Measurements from ENCODE around the gene KDSR. TPM values are rescaled to one million over a fixed set of nuclear protein-coding genes. Genes with fewer than 3 reads are reported as not detected.

KDSR gene
- polyA plus RNA-seq, 2 of the 4 experiments (the other 2 are of a cell fraction): 13.6 to 21.2 TPM

DNA sequence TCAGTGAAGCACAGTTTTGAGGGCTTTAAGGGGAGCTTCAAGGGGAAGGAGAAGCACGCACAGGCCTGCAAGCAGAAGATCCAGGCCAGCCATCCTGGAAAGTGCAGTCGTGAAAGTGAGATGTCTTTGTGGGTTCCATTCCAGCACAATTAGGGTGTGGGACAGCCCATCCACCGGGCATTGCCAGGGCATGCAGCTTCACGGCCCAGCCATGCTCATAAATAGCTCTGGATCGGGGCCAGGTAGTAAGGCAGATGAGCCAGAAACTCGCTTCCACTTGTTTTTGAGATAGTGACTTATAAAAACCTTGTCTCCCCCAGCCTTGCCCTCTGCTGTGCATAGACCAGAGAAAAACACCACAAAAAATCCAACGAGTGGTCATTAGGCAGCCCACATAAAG lies 21.0 kb downstream of the KDSR start:
- Histone ChIP-seq H3K9me3 (no peaks in the 10 kb centered on the region), H3K4me2 (no peak overlapping the region), H3K4me1 (no peaks in the 10 kb centered on the region), H3K4me3 (no peak overlapping the region), H3K27ac (no peak overlapping the region)
- ATAC-seq (no peak), FAIRE-seq (no peak), DNase-seq (ENCODE audit: low read depth in 1 of 2, low spot score in 1 of 2) (no peak)
- TF ChIP-seq KDM5A (IDR thresholded peaks at IDR 0.05) (no peak), TP53 (CRISPR knock-in tag; IDR thresholded peaks at IDR 0.05) (no peak), ZSCAN20 (CRISPR knock-in tag; IDR thresholded peaks at IDR 0.05) (no peak), RAD21 (conservative IDR thresholded peaks at IDR 0.05 in 1 of 2, IDR thresholded peaks at IDR 0.05 in 1 of 2) (no peak)
- TF ChIP-seq, protein P1, sequence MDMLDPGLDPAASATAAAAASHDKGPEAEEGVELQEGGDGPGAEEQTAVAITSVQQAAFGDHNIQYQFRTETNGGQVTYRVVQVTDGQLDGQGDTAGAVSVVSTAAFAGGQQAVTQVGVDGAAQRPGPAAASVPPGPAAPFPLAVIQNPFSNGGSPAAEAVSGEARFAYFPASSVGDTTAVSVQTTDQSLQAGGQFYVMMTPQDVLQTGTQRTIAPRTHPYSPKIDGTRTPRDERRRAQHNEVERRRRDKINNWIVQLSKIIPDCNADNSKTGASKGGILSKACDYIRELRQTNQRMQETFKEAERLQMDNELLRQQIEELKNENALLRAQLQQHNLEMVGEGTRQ (IDR thresholded peaks at IDR 0.05): no peak
- ChIA-PET POLR2A (no interaction called here), CTCF (interaction anchor here (1.2 kb wide), 1 partner anchor 93 kb away, joined by 3 read pairs; no protein-coding TSS in a partner anchor)
- 91% methylated on average over 7 of the region's 7 CpGs for WGBS (ENCODE audit: missing lambda C conversion rate)

DNA sequence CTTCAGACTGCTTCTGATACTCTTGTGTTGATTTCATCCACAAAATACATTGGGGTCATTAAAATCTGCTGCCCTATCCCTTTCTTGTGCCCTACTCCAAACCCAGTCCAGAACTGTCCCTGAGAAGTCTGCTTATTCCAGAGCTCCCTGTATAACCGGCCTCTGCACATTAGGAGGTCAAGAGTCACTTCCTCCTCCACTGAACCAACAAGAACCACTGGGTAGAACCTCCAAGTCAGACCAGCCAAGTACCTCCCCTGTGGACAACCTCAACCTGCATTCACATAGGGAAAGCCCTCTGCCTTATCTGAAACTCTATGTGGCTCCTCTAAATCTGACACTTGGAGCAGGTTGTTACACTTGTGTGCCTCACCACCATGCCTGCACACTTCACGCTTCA lies 22.1 kb downstream of the KDSR start:
- POLR2A ChIA-PET: no interaction called here
- 81% methylated on average over 2 of the region's 2 CpGs for WGBS (ENCODE audit: missing lambda C conversion rate)
- Histone ChIP-seq H3K4me2 (no peak overlapping the region), H3K9me3 (no peaks in the 10 kb centered on the region), H3K4me1 (no peaks in the 10 kb centered on the region), H3K4me3 (no peak overlapping the region), H3K27ac (no peak overlapping the region)
- no peak for DNase-seq (ENCODE audit: low read depth in 1 of 2, low spot score in 1 of 2)
- peak in 1 of 2 experiments; percentile 34; a peak in 2 of 6 replicates for ATAC-seq
- CTCF ChIA-PET: interaction anchor here (3.9 kb wide), 1 partner anchor 93 kb away, joined by 27 read pairs; no protein-coding TSS in a partner anchor
- FAIRE-seq: no peak
- TF ChIP-seq, protein P2, sequence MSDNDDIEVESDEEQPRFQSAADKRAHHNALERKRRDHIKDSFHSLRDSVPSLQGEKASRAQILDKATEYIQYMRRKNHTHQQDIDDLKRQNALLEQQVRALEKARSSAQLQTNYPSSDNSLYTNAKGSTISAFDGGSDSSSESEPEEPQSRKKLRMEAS (IDR thresholded peaks at IDR 0.05): no peak
- TF ChIP-seq NPAS2 (CRISPR knock-in tag; IDR thresholded peaks at IDR 0.05; ENCODE audit: borderline replicate concordance) (no peak), CHD2 (IDR thresholded peaks at IDR 0.05; ENCODE audit: low read length, partially characterized antibody) (no peak), RNF2 (IDR thresholded peaks at IDR 0.05; ENCODE audit: borderline replicate concordance, low read depth) (no peak), GATA3 (IDR thresholded peaks at IDR 0.05; ENCODE audit: borderline replicate concordance) (no peak), EHMT2 (IDR thresholded peaks at IDR 0.05; ENCODE audit: low read depth) (no peak), RARB (CRISPR knock-in tag; IDR thresholded peaks at IDR 0.05) (no peak), MYC (IDR thresholded peaks at IDR 0.05; ENCODE audit: borderline replicate concordance, low read length) (no peak), HEYL (CRISPR knock-in tag; IDR thresholded peaks at IDR 0.05) (no peak), FOXS1 (CRISPR knock-in tag; IDR thresholded peaks at IDR 0.05) (no peak), RFX5 (IDR thresholded peaks at IDR 0.05) (no peak), RAD21 (conservative IDR thresholded peaks at IDR 0.05 in 1 of 2, IDR thresholded peaks at IDR 0.05 in 1 of 2) (no peak)
- TF ChIP-seq, protein P3, sequence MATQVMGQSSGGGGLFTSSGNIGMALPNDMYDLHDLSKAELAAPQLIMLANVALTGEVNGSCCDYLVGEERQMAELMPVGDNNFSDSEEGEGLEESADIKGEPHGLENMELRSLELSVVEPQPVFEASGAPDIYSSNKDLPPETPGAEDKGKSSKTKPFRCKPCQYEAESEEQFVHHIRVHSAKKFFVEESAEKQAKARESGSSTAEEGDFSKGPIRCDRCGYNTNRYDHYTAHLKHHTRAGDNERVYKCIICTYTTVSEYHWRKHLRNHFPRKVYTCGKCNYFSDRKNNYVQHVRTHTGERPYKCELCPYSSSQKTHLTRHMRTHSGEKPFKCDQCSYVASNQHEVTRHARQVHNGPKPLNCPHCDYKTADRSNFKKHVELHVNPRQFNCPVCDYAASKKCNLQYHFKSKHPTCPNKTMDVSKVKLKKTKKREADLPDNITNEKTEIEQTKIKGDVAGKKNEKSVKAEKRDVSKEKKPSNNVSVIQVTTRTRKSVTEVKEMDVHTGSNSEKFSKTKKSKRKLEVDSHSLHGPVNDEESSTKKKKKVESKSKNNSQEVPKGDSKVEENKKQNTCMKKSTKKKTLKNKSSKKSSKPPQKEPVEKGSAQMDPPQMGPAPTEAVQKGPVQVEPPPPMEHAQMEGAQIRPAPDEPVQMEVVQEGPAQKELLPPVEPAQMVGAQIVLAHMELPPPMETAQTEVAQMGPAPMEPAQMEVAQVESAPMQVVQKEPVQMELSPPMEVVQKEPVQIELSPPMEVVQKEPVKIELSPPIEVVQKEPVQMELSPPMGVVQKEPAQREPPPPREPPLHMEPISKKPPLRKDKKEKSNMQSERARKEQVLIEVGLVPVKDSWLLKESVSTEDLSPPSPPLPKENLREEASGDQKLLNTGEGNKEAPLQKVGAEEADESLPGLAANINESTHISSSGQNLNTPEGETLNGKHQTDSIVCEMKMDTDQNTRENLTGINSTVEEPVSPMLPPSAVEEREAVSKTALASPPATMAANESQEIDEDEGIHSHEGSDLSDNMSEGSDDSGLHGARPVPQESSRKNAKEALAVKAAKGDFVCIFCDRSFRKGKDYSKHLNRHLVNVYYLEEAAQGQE (IDR thresholded peaks at IDR 0.05): no peak
- TF ChIP-seq, protein P4, sequence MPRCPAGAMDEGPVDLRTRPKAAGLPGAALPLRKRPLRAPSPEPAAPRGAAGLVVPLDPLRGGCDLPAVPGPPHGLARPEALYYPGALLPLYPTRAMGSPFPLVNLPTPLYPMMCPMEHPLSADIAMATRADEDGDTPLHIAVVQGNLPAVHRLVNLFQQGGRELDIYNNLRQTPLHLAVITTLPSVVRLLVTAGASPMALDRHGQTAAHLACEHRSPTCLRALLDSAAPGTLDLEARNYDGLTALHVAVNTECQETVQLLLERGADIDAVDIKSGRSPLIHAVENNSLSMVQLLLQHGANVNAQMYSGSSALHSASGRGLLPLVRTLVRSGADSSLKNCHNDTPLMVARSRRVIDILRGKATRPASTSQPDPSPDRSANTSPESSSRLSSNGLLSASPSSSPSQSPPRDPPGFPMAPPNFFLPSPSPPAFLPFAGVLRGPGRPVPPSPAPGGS (IDR thresholded peaks at IDR 0.05): no peak

Measured in A549 (cell line).